Sigmoid colon (tissue), 3 donors: Measurements from ENCODE around the gene RERG.

Experiments
- POLR2A ChIP-seq, 2 donors: fragments of 450-650 bp; IDR thresholded peaks; one replicate each; pipeline ENCODE4 v1.6.1; 2016; ENCODE audit warnings: antibody characterized with exemption in 2 of 2, mild to moderate bottlenecking in 2 of 2, moderate library complexity in 2 of 2
- TF ChIP-seq, protein P1 (sequence below), 4 experiments: fragments of 450-650 bp in 3 of 4; fragments of 200-600 bp in 1 of 4; IDR thresholded peaks; one replicate each; pipeline ENCODE4 v1.5.1; 2016 to 2019; ENCODE audit warnings: antibody characterized with exemption in 4 of 4, mild to moderate bottlenecking in 3 of 4, moderate library complexity in 2 of 4

DNA sequence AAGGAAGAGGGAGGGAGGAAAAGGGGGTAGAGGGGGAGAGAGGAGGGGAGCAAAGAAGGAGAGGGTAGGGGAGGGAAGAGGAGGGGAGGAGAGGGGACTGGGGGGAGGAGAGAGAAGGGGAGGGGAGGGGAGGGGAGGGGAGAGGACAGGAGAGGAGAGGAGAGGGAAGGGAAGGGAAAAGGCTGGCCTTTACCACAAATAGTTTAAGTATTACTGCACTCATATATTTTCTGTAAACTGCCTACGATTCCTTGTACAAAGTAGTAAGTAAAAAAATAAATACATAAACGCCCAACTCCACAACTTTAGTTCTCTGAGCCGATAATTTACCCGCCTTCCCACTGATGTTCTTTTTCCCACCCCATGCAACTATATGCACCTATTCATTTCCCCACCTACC lies 23.7 kb upstream of the RERG start:
- TF ChIP-seq POLR2A (IDR thresholded peaks at IDR 0.05) = no peak
- TF ChIP-seq, protein P1, sequence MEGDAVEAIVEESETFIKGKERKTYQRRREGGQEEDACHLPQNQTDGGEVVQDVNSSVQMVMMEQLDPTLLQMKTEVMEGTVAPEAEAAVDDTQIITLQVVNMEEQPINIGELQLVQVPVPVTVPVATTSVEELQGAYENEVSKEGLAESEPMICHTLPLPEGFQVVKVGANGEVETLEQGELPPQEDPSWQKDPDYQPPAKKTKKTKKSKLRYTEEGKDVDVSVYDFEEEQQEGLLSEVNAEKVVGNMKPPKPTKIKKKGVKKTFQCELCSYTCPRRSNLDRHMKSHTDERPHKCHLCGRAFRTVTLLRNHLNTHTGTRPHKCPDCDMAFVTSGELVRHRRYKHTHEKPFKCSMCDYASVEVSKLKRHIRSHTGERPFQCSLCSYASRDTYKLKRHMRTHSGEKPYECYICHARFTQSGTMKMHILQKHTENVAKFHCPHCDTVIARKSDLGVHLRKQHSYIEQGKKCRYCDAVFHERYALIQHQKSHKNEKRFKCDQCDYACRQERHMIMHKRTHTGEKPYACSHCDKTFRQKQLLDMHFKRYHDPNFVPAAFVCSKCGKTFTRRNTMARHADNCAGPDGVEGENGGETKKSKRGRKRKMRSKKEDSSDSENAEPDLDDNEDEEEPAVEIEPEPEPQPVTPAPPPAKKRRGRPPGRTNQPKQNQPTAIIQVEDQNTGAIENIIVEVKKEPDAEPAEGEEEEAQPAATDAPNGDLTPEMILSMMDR (IDR thresholded peaks at IDR 0.05) = no peak
